ENCODE measurements around the gene SUGT1.

DNA sequence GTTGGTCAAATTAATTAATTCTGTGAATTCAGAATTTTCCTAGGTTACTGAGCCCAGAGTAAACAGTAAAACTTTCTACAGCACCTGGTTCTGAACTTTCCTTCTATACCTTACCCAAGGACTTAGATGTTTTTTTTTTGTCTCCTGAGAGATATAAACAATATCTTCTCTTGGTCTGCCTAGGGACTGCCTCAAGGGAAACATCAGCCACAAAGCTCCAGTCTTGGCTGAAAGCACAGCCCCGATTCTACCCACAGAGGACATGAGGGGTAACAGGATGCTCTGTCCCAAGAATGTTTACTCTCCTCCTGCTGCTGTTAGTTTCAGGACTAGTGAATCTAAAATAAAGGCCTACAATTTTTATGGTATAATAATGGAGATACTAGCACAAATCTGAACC is 72.7 kb downstream of the SUGT1 start:
- TF ChIP-seq TP53 (CRISPR knock-in tag; IDR thresholded peaks at IDR 0.05) (no peak), RFX5 (IDR thresholded peaks at IDR 0.05) (no peak), BHLHE40 (IDR thresholded peaks at IDR 0.05; ENCODE audit: low read depth, low read length) (no peak), FOSL2 (IDR thresholded peaks at IDR 0.05) (no peak), FOSL2 (CRISPR knock-in tag; IDR thresholded peaks at IDR 0.05) (no peak), MAFK (IDR thresholded peaks at IDR 0.05; ENCODE audit: partially characterized antibody) (no peak), POLR2A (IDR thresholded peaks at IDR 0.05; ENCODE audit: low read length) (no peak), CEBPB (IDR thresholded peaks at IDR 0.05) (no peak)
- TF ChIP-seq, protein P1, sequence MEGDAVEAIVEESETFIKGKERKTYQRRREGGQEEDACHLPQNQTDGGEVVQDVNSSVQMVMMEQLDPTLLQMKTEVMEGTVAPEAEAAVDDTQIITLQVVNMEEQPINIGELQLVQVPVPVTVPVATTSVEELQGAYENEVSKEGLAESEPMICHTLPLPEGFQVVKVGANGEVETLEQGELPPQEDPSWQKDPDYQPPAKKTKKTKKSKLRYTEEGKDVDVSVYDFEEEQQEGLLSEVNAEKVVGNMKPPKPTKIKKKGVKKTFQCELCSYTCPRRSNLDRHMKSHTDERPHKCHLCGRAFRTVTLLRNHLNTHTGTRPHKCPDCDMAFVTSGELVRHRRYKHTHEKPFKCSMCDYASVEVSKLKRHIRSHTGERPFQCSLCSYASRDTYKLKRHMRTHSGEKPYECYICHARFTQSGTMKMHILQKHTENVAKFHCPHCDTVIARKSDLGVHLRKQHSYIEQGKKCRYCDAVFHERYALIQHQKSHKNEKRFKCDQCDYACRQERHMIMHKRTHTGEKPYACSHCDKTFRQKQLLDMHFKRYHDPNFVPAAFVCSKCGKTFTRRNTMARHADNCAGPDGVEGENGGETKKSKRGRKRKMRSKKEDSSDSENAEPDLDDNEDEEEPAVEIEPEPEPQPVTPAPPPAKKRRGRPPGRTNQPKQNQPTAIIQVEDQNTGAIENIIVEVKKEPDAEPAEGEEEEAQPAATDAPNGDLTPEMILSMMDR (IDR thresholded peaks at IDR 0.05), result no peak
- TF ChIP-seq, protein P2, sequence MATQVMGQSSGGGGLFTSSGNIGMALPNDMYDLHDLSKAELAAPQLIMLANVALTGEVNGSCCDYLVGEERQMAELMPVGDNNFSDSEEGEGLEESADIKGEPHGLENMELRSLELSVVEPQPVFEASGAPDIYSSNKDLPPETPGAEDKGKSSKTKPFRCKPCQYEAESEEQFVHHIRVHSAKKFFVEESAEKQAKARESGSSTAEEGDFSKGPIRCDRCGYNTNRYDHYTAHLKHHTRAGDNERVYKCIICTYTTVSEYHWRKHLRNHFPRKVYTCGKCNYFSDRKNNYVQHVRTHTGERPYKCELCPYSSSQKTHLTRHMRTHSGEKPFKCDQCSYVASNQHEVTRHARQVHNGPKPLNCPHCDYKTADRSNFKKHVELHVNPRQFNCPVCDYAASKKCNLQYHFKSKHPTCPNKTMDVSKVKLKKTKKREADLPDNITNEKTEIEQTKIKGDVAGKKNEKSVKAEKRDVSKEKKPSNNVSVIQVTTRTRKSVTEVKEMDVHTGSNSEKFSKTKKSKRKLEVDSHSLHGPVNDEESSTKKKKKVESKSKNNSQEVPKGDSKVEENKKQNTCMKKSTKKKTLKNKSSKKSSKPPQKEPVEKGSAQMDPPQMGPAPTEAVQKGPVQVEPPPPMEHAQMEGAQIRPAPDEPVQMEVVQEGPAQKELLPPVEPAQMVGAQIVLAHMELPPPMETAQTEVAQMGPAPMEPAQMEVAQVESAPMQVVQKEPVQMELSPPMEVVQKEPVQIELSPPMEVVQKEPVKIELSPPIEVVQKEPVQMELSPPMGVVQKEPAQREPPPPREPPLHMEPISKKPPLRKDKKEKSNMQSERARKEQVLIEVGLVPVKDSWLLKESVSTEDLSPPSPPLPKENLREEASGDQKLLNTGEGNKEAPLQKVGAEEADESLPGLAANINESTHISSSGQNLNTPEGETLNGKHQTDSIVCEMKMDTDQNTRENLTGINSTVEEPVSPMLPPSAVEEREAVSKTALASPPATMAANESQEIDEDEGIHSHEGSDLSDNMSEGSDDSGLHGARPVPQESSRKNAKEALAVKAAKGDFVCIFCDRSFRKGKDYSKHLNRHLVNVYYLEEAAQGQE (IDR thresholded peaks at IDR 0.05), result no peak

Measured in A549 (cell line).